Duodenal mucosa (tissue), 2 donors: ENCODE measurements around the gene NEUROG2.

ENCODE experiments used
- H3K27ac ChIP-seq: one replicate; pipeline ENCODE4 v1.7.0; 2013; ENCODE audit warnings: low read depth, low read length
- H3K27me3 ChIP-seq, 2 donors: one replicate each; pipeline ENCODE4 v1.7.0; 2013; ENCODE audit warnings: low read length in 2 of 2, control low read depth in 1 of 2; ENCODE audit not compliant: insufficient read depth in 2 of 2, control insufficient read depth in 1 of 2
- H3K36me3 ChIP-seq, 2 donors: one replicate each; pipeline ENCODE4 v1.7.0; 2013; ENCODE audit warnings: low read length in 2 of 2, control low read depth in 1 of 2; ENCODE audit not compliant: insufficient read depth in 2 of 2, control insufficient read depth in 1 of 2
- H3K4me1 ChIP-seq, 2 donors: one replicate each; pipeline ENCODE4 v1.7.0; 2013; ENCODE audit warnings: low read length in 2 of 2, control low read depth in 1 of 2; ENCODE audit not compliant: insufficient read depth in 2 of 2, control insufficient read depth in 1 of 2
- H3K4me3 ChIP-seq, 2 donors: one replicate each; pipeline ENCODE4 v1.7.0; 2013; ENCODE audit warnings: low read length in 2 of 2, low read depth in 1 of 2
- H3K9ac ChIP-seq, 2 donors: one replicate each; pipeline ENCODE4 v1.7.0; 2013; ENCODE audit warnings: low read length in 2 of 2, low read depth in 1 of 2
- H3K9me3 ChIP-seq, 2 donors: one replicate each; pipeline ENCODE4 v1.7.0; 2013; ENCODE audit warnings: low read length in 2 of 2, control low read depth in 1 of 2; ENCODE audit not compliant: control insufficient read depth in 1 of 2

The NEUROG2 gene

DNA sequence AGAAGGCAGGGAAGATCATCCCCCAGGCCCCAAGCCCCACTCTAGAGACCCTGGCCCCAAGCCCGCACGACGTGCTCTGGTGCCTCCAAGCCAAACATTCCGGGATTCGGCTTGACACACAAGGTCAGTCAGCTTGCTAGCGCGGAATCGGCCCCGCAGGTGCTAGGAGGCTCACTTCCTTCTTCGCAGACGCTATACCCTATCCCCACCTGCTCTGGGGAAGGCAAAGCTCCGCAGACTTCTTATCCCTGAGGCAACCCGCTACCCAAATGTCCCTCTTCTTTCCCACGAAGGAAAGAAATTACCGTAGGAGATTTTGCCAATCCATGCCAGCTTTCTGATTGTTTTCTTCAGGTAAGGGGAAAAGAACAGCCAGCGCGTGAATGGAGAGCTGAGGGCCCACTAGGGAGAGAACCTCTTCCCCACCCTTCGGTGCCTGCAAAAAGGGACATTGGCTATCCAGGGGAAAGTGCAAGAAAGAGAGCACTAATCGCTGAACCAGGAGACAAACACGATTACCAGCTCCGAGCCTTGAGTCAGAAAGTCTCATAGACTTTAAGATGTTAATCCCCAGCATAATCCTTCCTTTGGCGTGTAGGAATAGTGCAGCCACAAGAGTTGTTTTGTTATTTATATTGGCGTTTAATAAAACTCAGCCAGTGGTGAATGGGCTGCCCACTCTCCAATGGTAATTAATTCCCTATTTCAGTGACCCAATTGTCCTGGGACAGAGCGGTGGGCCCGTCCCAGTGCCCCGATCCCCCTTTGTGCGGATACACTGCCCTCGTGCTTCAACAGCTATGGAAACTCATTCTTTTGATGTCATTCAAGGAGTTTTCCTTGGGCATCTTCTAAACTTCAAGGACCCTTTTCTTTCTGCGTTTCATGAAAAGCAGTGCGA is 5.4 kb upstream of the NEUROG2 start:
- Histone ChIP-seq H3K36me3 (no peaks in the 10 kb centered on the region), H3K27me3 (peaks cover 74 to 83% of the 10 kb centered on the region in 2 donors), H3K4me3 (no peak overlapping the region)

GRCh38 chr4:112520598-112521122 is 4.7 kb upstream of the NEUROG2 start:
- Histone ChIP-seq H3K4me1 (peaks cover 24 to 29% of the 10 kb centered on the region in 2 donors), H3K36me3 (no peaks in the 10 kb centered on the region), H3K27me3 (peaks cover 79 to 85% of the 10 kb centered on the region in 2 donors), H3K4me3 (no peak overlapping the region), H3K9ac (no peak overlapping the region), H3K9me3 (no peaks in the 10 kb centered on the region), H3K27ac (no peak overlapping the region)

More for the DNA sequence above, 5.4 kb upstream of the NEUROG2 start:
- Histone ChIP-seq H3K27ac (no peak overlapping the region), H3K4me1 (peaks cover 20 to 29% of the 10 kb centered on the region in 2 donors), H3K9ac (no peak overlapping the region), H3K9me3 (no peaks in the 10 kb centered on the region)

- no peaks in the 10 kb centered on the region for H3K36me3 ChIP-seq
- H3K4me1 ChIP-seq = peaks cover 29% of the 10 kb centered on the region in 2 donors
- peaks cover 78 to 86% of the 10 kb centered on the region in 2 donors for H3K27me3 ChIP-seq
- H3K9ac ChIP-seq = no peak overlapping the region
- no peaks in the 10 kb centered on the region for H3K9me3 ChIP-seq
- H3K27ac ChIP-seq = no peak overlapping the region
- H3K4me3 ChIP-seq = no peak overlapping the region
Observed at GRCh38 chr4:112519689-112520597, 4.0 kb upstream of the NEUROG2 start.

GRCh38 chr4:112518675-112519074 is 2.7 kb upstream of the NEUROG2 start:
- H3K4me1 ChIP-seq = peaks cover 35% of the 10 kb centered on the region in 2 donors
- no peak overlapping the region for H3K4me3 ChIP-seq
- no peaks in the 10 kb centered on the region for H3K36me3 ChIP-seq
- H3K9ac ChIP-seq = no peak overlapping the region
- no peaks in the 10 kb centered on the region for H3K9me3 ChIP-seq
- peaks cover 86 to 92% of the 10 kb centered on the region in 2 donors for H3K27me3 ChIP-seq
- H3K27ac ChIP-seq = no peak overlapping the region

DNA sequence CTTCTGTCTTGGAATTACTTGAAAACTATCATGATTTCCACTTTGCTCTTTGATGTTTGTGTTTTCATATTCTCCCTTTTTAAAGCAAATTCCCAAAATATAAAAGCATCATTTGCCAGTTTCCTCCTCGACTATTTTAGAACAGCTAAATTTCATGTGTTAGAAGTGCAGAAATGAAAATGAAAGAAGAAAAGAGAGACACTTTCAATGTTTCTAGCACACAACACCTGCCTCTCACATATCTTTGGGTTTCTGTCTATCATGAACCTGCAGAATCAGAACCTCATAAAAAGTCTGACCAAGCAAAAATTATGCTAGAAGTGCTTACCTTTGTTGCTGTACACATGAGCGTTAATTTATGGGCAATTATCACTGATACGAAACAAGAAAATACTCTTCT is 1.9 kb upstream of the NEUROG2 start:
- H3K36me3 ChIP-seq = no peaks in the 10 kb centered on the region
- H3K4me1 ChIP-seq = peaks cover 29% of the 10 kb centered on the region in 2 donors
- no peak overlapping the region for H3K27ac ChIP-seq
- H3K9ac ChIP-seq = no peak overlapping the region
- peaks cover 85 to 92% of the 10 kb centered on the region in 2 donors for H3K27me3 ChIP-seq
- no peaks in the 10 kb centered on the region for H3K9me3 ChIP-seq
- H3K4me3 ChIP-seq = no peak overlapping the region

DNA sequence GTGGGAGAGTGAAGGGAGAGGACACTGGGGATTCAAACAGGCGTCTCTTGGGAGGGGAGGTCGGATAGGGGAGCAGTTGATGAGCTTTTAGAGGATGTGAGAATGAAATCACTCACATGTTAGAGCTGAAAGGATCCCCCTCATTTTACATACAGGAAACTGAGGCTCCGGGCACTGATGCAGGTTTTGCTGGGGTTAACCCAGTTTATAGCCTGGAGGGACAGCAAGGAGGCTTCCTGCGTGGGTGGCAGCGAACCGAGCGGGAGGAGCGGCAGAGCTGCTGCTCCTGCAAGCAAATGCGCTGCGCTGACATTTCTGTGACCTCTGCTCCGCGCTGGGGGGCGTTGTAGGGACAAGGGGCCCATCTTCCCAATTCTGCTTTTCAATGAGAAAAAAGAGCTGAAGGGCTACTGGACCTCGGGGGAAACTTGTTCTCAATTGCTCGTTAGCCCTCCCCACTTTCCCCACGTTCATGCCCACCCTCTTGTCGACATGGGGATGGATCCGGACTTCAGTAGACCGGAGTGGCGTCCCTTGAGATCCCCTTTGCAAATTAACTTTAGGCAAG is 1.2 kb upstream of the NEUROG2 start:
- Histone ChIP-seq H3K4me3 (peak overlapping the region in 1 of 2 donors; percentile 14), H3K4me1 (peaks cover 27% of the 10 kb centered on the region in 2 donors), H3K27me3 (peaks cover 85 to 92% of the 10 kb centered on the region in 2 donors)

DNA sequence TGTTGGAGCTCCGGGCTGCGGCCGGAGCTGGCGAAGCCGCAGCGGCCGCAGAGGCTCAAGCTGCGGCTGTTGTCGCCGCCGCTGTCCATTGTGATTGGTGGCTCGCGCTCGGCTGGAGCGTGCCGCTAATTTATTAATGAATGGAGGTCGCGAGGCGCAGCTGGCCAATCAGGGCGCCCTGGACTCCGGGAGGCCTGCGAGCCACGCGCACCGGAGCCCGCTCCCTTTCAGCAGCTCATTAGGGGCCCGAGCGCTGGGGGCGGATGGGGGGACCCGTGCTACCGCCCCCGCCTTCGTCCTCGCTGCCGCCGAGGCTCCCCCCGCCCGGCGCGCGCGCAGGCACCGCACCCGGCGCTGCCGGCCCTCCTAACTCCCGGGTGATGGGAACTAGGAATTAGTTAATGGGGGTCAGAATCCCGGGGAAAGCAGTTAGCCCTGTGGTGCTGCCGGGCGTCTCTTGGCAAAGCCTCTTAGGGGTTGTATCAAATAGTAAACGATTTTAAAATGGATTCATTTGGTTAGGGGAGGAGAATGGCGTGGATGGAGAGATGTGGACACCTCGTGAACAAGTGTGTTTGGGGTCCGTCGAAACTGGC is 589 bp upstream of the NEUROG2 start:
- no peaks in the 10 kb centered on the region for H3K36me3 ChIP-seq
- no peak overlapping the region for H3K9ac ChIP-seq
- peaks cover 85 to 92% of the 10 kb centered on the region in 2 donors for H3K27me3 ChIP-seq
- peak overlapping the region in 1 of 2 donors; percentile 14 for H3K4me3 ChIP-seq
- H3K9me3 ChIP-seq = no peaks in the 10 kb centered on the region
- no peak overlapping the region for H3K27ac ChIP-seq
- H3K4me1 ChIP-seq = peaks cover 27% of the 10 kb centered on the region in 2 donors

More for the DNA sequence above, 1.2 kb upstream of the NEUROG2 start:
- no peak overlapping the region for H3K27ac ChIP-seq
- no peaks in the 10 kb centered on the region for H3K36me3 ChIP-seq
- no peaks in the 10 kb centered on the region for H3K9me3 ChIP-seq
- H3K9ac ChIP-seq = no peak overlapping the region

GRCh38 chr4:112515198-112516065 is 548 bp downstream of the NEUROG2 start:
- Histone ChIP-seq H3K9me3 (no peaks in the 10 kb centered on the region), H3K9ac (no peak overlapping the region), H3K27ac (no peak overlapping the region), H3K4me1 (peaks cover 19 to 27% of the 10 kb centered on the region in 2 donors), H3K4me3 (peak overlapping the region; percentile 80 to 83), H3K36me3 (no peaks in the 10 kb centered on the region), H3K27me3 (peaks cover 85 to 92% of the 10 kb centered on the region in 2 donors)
